ENCODE data around the gene PDCL2.

PDCL2 gene

GRCh38 chr4:55538531-55538930 lies 53.5 kb downstream of the PDCL2 start:
- DNase-seq (ENCODE audit: low read depth in 2 of 2): no peak

- DNase-seq (ENCODE audit: low read depth in 2 of 2): no peak
These were observed 57.7 kb downstream of the PDCL2 start for GRCh38 chr4:55534306-55534705.

DNA sequence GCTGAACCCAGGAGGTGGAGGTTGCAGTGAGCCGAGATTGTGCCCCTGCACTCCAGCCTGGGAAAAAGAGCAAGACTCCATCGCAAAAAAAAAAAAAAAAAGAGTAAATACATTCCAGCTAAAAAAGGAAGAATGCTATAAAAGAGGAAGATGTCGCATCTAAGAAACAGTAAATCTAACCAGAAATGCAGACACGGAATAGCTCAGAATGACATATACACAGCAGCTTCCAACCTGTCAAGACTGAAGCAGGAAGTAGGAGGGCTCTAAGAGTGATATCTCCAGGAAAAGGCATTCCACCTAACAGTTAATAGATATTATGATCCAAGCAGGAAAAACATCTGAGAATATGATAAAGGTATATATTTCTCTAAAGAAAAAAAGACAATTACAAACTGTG lies 61.4 kb downstream of the PDCL2 start:
- no peak for DNase-seq (ENCODE audit: low read depth in 2 of 2)

- no peak for DNase-seq (ENCODE audit: low read depth in 2 of 2)
These were observed 61.9 kb downstream of the PDCL2 start for GRCh38 chr4:55530167-55530566.

DNA sequence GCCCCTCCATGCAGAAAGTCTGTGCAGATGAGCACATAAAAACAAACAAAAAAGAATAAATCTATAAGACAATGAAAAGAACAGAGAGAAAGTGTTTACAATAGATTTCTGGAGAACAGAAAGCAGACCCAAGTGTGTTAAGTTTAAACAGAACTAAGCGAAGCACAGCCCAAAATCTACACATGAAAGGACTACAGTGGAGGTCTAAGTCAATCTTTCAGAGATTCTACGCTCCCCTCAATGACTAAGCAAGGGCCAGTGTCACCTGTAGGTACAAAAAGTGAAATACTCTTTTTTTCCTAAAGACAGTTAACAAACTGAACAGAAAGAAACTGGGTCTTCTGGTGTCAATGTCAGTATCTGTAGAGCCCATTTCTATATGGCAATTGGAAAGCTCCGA lies 63.6 kb downstream of the PDCL2 start:
- no peak for DNase-seq (ENCODE audit: low read depth in 2 of 2)

DNA sequence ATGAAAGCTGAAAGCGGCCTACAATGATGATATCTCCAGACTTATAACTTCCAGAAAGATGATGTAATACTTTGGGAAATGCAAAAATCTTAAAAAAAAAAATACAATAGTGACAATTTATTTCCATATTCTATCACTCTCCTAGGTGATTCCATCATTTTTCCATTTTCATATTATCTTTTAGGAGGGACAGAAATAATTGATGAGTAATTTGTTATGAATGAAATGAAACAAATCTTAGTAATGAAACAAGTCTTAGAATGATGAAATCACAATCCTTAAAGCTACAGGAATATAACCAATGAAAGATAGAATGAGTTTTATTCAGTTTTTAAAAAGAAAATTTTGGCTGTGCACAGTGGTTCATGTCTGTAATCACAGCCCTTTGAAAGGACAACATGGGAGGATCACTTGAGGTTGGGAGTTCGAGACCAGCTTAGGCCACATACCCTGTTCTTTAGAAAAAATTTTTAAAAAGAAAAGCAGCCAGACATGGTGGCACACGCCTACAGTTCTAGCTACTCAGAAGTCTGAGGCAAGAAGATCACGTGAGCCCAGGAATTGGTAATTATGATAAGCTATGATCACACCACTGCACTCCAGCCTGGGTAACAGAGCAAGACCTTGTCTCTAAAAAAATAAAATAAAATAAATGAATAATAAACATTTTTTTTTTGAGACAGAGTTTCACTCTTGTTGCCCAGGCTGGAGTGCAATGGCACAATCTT lies 67.0 kb downstream of the PDCL2 start:
- no peak for DNase-seq (ENCODE audit: low read depth in 2 of 2)

DNA sequence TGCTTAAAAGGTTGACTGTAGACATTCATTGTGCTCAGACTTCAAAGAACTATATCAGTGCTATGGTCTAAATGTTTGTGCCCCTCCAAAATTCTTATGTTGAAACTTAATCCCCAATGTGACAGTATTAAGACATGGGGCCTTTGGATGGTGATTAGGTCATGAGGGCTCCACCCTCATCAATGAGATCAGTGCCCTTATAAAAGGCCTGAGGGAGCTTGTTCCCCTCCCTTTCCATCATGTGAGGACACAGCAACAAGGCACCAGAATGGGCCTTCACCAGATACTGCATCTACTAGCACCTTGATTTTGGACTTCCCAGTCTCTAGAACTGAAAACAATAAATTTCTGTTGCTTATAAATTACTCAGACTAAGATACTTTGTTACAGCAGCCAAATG lies 73.6 kb downstream of the PDCL2 start:
- no peak for DNase-seq (ENCODE audit: low read depth in 2 of 2)

GRCh38 chr4:55517526-55518229 lies 74.4 kb downstream of the PDCL2 start:
- DNase-seq (ENCODE audit: low read depth in 2 of 2): no peak

- DNase-seq (ENCODE audit: low read depth in 2 of 2): no peak
These were observed 79.0 kb downstream of the PDCL2 start for GRCh38 chr4:55512922-55513571.

DNA sequence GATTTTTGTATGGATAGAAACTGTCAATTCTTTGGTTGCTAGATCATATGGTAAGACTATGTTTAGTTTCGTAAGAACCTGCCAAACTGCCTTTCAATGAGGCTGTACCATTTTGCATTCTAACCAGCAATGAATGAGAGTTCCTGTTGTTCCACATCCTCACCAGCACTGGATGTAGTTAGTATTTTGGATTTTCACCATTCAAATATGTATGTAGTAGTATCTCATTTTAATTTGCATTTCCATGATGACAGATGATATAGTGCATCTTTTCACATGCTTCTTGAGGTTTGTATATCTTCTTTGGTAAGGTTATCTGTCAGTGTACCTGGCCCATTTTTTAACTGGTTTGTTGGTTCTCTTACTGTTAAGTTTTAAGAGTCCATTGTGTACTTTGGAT lies 80.0 kb downstream of the PDCL2 start:
- DNase-seq (ENCODE audit: low read depth in 2 of 2): no peak

- no peak for DNase-seq (ENCODE audit: low read depth in 2 of 2)
These were observed 81.4 kb downstream of the PDCL2 start for GRCh38 chr4:55510685-55511084.

DNA sequence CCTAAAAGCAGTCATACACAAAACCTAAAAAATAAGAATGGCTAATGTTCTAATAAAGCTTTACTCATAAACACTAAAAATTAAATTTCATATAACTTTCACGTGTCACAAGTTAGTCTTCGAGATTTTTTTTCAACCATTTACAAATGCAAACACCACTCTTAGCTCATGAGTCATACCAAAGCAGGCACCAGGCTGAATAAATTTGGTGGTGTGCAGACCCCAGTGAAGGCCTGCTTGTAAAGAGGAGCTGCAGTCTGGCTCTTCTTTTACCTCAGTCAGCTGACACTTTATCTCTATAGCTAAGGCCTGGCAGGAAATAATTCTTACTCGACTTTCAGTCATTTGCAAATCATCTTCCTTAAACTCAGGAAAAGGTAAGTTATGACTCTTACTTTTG lies 82.8 kb downstream of the PDCL2 start:
- no peak for DNase-seq (ENCODE audit: low read depth in 2 of 2)

DNA sequence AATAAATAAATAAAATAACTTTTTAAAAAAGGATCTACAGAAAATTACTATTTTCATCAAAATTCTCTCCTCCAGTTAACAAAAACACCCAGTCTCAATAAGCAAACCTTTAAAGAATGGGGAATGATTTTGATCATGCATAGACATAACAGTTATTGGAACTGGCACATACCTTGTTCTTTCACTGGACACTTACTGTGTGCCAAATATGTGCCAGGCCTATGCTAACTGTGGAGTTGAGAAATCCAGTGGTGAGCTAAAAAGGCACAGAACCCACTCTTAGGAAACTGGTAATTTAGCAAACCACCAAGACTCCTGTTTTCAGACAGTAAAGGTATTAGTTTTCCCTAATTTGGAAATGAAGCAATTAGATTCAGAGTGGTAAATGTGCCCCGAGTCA lies 84.4 kb downstream of the PDCL2 start:
- no peak for DNase-seq (ENCODE audit: low read depth in 2 of 2)

Data from stimulated activated CD4-positive, alpha-beta T cell treated with anti-CD3 and anti-CD28 coated beads, Interleukin-1b, Interleukin-23, amount 100 ng/mL, for 1 hour (primary cell).